ENCODE data around the gene MBNL3.

The MBNL3 gene

DNA sequence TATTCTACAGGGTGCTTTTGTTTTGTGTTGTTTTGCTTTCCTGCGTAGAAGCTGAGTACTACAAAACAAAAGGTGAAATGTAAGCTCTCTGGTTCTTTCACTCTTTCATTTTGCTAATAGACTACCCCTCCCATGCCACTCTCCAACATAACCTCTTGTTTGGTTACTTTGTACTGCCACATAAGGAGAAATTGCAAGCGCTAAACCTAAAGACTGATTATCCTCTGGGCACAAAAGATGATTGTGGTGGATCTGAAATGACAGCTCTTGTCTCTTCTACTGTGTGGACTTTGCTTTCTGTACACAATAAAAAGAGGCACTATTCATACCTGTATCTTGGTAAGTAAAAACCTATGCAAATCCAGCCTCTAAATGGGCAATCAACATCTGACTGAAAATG, 5.3 kb downstream of the MBNL3 start:
- H3K27me3 ChIP-seq = peaks cover 7% of the 10 kb centered on the region
- no peaks in the 10 kb centered on the region for H3K4me1 ChIP-seq
- TF ChIP-seq, protein P1, sequence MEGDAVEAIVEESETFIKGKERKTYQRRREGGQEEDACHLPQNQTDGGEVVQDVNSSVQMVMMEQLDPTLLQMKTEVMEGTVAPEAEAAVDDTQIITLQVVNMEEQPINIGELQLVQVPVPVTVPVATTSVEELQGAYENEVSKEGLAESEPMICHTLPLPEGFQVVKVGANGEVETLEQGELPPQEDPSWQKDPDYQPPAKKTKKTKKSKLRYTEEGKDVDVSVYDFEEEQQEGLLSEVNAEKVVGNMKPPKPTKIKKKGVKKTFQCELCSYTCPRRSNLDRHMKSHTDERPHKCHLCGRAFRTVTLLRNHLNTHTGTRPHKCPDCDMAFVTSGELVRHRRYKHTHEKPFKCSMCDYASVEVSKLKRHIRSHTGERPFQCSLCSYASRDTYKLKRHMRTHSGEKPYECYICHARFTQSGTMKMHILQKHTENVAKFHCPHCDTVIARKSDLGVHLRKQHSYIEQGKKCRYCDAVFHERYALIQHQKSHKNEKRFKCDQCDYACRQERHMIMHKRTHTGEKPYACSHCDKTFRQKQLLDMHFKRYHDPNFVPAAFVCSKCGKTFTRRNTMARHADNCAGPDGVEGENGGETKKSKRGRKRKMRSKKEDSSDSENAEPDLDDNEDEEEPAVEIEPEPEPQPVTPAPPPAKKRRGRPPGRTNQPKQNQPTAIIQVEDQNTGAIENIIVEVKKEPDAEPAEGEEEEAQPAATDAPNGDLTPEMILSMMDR (IDR thresholded peaks at IDR 0.05; ENCODE audit: low read depth, low read length) = no peak
- H3K4me3 ChIP-seq (ENCODE audit: low read depth, low read length) = no peak overlapping the region
- H3K36me3 ChIP-seq = no peaks in the 10 kb centered on the region
- no peak for DNase-seq
- no peaks in the 10 kb centered on the region for H3K9me3 ChIP-seq

DNA sequence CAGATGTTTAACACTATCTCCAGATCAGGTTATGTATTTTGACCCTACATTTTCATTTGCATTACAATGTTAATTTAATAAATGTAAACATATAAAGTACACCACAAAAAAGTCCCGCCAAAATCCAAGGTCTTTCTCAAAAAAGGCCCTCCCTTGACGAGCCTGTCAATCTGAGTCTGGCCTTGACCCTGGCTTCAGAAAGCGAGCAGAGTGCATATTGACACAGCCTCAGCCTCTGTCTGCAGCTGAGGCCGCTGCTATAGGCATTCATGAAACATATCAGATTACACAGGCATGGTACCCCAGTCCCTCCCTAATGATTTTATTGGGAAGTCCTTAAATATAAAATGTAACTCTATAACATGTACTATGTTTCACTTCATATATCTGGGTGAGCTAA, 6.2 kb downstream of the MBNL3 start:
- Histone ChIP-seq H3K9me3 (no peaks in the 10 kb centered on the region), H3K36me3 (no peaks in the 10 kb centered on the region), H3K4me3 (ENCODE audit: low read depth, low read length) (no peak overlapping the region), H3K4me1 (no peaks in the 10 kb centered on the region), H3K27me3 (no peaks in the 10 kb centered on the region)
- TF ChIP-seq, protein P1 (IDR thresholded peaks at IDR 0.05; ENCODE audit: low read depth, low read length) = no peak
- DNase-seq = no peak

DNA sequence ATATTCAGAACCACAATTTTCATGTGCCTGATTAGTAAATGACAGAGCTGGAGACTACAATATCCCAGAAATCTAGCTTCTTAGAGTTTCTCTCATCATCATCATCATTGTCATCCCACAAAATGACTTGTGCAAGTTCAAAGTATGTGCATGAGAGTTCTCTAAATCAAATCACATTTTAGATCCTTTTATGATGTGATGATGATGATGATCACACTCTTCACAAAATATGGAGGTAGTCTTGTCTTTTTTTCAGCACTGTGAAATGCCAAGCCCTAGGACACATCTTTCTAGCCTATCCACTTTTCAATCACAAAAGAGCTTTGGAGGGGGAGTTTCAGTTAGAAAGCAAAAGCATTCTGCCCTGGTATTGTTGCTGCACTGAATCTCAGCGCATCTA, 7.4 kb downstream of the MBNL3 start:
- Histone ChIP-seq H3K36me3 (no peaks in the 10 kb centered on the region), H3K4me1 (no peaks in the 10 kb centered on the region), H3K9me3 (no peaks in the 10 kb centered on the region), H3K4me3 (ENCODE audit: low read depth, low read length) (no peak overlapping the region), H3K27me3 (no peaks in the 10 kb centered on the region)
- no peak for DNase-seq
- TF ChIP-seq, protein P1 (IDR thresholded peaks at IDR 0.05; ENCODE audit: low read depth, low read length) = no peak

DNA sequence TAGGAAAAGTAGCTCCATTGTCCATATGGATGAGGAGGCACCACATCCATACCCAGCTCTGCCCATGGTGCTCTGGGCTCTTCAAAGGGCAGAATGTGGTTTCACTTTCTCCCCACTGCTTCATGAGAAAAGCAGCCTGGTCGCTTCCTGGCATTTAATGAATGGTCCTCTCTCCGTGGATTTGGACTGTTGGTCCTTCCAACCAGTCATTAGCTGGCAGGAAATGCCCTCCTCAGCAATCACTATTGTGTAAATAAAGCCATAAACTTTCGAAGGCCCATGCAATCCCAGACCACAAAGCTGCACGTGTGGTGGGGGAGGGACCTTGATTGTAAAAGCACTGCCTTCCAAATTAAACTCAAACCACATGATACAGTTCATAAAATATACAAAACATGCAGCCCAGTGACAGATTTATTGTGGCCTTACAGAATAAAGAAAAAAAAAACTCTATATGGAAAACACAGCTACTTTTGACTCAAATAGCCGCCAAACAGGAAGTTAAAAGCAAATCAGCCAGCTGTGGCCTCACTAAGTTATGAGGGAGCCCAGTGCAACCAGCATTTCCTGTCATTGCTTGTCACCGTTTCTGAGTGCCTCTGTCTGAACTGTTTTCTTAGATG, 8.1 kb downstream of the MBNL3 start:
- H3K9me3 ChIP-seq = no peaks in the 10 kb centered on the region
- no peak overlapping the region for H3K4me3 ChIP-seq (ENCODE audit: low read depth, low read length)
- H3K36me3 ChIP-seq = no peaks in the 10 kb centered on the region
- DNase-seq = no peak
- TF ChIP-seq, protein P1 (IDR thresholded peaks at IDR 0.05; ENCODE audit: low read depth, low read length) = no peak
- H3K27me3 ChIP-seq = no peaks in the 10 kb centered on the region
- no peaks in the 10 kb centered on the region for H3K4me1 ChIP-seq

DNA sequence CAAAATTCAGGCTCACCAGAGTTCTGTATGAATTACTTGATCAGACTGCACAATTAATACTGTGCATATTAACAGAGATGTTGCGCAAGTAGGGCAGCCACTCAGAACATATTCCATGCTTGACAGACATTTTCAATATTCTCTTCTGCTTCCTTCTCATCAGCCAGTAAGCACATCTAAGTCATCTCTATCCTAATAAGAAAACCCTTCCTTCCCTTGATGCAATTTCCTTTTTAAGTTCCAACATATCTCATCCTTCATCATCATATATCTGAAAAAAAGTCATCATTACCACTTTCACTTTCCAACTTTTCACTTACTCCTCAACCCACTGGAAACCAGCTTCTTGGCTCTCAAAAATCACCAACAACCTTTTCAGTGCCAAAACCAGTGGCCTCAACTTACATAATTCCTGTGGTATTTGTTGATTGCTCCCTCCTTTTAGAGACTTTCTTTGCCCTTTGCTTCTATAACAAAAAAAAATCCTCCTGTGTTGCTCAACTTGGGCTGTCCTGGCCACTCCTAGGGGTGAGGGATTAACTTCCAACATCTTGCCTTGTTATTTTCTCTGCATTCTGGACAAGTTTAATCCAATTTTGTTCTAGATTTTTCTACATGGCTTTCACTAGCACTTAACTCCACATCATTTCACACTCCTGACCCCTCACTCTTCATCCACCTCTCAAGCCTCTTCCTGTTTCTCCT, 14.1 kb downstream of the MBNL3 start:
- no peaks in the 10 kb centered on the region for H3K4me1 ChIP-seq
- no peak for DNase-seq
- TF ChIP-seq, protein P1 (IDR thresholded peaks at IDR 0.05; ENCODE audit: low read depth, low read length) = no peak

DNA sequence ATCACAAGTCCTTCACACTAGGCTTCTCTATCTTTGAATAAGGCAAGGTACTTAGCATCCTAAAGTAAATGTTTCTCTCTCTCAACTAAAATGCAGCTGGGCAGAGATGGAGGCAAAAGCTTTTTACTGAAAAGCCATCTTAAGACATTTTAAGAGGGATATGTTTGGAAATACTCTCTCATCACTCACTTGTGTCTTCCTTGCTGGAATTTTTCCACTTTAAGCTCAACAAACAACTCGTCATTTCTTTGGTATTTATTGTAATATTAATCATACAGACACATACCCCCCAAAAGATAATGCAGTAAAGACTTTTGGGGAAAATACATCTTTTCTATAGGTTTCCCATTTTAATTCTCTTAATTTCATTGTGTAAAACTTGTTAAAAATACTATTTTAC, 16.4 kb downstream of the MBNL3 start:
- Histone ChIP-seq H3K9me3 (no peaks in the 10 kb centered on the region), H3K4me3 (ENCODE audit: low read depth, low read length) (no peak overlapping the region), H3K27me3 (no peaks in the 10 kb centered on the region), H3K36me3 (no peaks in the 10 kb centered on the region), H3K4me1 (no peaks in the 10 kb centered on the region)
- no peak for DNase-seq
- TF ChIP-seq, protein P1 (IDR thresholded peaks at IDR 0.05; ENCODE audit: low read depth, low read length) = no peak

More for the DNA sequence above, 14.1 kb downstream of the MBNL3 start:
- Histone ChIP-seq H3K4me3 (ENCODE audit: low read depth, low read length) (no peak overlapping the region), H3K9me3 (no peaks in the 10 kb centered on the region), H3K36me3 (no peaks in the 10 kb centered on the region), H3K27me3 (no peaks in the 10 kb centered on the region)
